GM18498 (cell line): ENCODE data around the gene DNPEP.
A peak's percentile ranks its signal among the peaks of the same experiment; 100 is the strongest.

ENCODE experiments used
- ATAC-seq: cut with Tn5 transposase; IDR thresholded peaks from one replicate; pipeline ENCODE4 v1.9.1; 2021; ENCODE audit warnings: mild to moderate bottlenecking, moderate library complexity; ENCODE audit not compliant: unreplicated experiment

The DNPEP gene

DNA sequence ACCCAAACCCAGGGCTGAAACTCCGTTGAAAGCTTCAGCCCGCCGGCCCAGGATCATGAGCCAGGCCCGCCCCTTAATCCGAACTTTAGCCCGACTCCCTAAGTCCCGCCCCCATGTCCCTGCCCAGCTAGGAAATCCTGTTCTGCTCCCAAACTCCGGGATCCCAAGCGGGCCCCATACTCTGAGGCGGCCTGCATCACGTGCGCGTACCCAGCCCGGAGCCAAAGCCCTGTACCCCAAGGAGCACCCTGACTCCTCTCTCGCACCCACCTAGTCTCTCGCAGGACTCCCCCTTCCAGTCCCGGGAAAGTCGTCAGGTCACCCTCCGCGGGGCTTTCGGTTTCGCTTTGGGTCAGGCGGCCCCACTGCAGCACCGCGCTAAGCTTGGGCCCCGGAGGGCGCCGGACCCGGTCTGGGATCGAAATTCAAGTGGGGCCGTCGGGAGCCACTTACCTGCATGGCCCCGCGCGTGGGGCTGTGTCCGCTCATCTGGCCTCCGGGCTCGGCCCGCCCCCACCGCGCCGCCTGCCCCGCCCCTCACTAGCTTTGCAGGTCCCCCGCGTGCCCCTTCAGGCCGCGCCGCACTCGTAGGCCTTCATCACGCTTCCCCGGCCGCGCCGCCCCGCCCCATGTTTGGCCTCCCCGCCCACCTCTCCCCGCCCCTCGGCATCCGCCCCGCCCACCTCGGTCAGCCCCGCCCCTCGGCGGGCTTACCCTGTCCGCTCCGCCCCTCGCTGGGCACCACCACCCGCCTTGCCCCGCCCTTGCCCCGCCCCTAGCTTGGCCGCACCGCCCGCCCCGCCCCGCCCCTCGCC is at the start of gene DNPEP:
Gene DNPEP (minus strand): TSS at position 607 of the 815 bp plus-strand sequence. CDS start 118 bp downstream, at position 489.
- ATAC-seq = peak; percentile 64

DNA sequence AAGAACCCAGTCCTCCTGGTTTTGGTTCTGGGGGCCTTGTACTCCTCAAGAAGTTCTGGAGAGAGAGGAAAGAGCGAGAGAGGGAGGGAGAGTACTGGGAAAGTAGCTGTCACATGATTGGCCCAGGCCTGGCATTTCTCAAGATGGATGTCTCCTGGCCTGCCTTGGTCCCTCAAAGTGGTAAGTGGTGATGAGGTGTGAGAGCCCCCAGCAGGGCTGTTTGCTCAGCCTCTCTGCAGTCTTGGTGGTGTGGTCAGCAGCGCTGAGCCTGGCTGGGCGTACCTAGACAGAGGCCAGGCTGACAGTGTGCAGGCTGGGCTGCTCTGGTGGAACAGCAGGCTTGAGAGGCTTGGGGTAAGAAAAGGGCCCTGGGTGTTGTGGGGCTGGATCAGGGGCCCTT is 49.4 kb upstream of the DNPEP start:
- no peak for ATAC-seq

DNA sequence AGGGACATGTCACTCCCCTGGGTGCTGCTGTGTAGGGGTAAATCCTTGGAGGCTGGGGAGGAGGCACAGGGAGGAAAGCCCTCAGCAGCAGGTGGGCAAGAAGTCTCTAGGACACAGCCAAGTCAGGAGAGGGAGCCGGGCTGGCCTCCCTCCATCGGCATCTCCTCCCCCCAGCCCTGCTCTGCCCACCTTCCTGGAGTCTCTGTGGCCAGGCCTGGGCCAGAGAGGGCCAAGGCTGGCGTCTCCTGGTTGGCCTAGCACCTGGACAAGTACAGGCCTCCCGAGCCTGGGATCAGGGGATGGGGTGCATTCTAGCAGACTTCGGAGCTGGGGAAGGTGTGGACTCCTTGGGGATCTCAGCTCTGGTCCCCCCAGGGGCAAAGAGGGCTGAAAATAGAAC is 48.8 kb upstream of the DNPEP start:
- ATAC-seq = no peak

DNA sequence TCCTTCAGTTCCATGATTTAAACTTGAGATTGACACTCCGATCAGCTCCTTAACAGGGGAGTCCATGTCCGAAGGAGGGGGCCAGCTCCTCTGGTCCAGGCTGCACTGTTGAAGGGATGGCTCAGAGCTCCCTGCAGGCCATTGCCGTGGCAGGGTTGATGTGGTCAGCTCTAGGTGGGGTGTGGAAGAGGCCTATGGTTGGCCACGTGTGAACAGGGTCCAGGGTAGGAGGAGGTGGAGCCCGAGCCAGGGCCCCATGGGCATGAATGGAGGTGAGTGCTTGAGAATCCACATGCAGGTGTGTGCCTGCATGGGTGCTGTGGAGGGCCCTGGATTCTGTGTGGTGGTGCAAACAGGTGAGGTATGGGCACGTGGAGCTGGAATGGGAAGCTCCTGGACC is 48.0 kb upstream of the DNPEP start:
- ATAC-seq = no peak

DNA sequence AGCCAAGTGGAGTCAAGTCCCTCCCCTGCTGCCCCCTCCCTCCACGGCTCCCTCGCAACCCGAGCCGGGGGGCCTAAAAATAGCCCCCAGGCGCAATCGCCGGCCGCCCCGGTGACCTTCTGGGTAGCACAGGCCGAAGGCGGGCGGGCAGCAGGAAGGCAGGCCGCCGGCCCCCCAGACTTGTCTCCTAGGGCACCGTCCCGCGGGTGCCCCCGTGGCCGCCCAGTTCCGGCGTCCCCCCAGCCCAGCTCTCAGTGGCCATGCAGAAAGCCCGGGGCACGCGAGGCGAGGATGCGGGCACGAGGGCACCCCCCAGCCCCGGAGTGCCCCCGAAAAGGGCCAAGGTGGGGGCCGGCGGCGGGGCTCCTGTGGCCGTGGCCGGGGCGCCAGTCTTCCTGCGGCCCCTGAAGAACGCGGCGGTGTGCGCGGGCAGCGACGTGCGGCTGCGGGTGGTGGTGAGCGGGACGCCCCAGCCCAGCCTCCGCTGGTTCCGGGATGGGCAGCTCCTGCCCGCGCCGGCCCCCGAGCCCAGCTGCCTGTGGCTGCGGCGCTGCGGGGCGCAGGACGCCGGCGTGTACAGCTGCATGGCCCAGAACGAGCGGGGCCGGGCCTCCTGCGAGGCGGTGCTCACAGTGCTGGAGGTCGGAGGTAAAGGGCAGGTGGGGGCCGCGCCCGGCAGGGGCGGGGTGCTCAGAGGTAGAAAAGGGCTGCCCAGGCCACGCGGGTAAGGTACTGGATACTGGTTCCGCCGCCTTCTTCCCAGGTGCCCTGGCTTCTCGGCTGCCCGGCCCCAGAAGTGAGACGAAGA is 47.2 kb upstream of the DNPEP start, which contains the start of gene SPEG:
Gene SPEG (plus strand): TSS at position 126 of the 808 bp plus-strand sequence. CDS start 135 bp downstream, at position 261.
- ATAC-seq = no peak

DNA sequence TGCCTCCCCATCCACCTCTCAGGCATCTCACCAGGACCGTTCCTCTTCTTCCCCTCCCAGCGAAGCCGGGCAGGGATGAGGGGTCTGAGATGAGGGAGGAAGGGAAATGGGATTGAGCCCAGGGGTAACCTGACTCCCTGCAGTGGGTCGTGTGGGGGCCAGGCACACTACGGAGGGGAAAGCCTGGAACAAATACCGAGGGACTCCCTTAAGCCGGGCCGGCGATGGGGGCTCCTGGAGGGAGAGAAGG is 46.7 kb upstream of the DNPEP start:
- ATAC-seq = no peak

DNA sequence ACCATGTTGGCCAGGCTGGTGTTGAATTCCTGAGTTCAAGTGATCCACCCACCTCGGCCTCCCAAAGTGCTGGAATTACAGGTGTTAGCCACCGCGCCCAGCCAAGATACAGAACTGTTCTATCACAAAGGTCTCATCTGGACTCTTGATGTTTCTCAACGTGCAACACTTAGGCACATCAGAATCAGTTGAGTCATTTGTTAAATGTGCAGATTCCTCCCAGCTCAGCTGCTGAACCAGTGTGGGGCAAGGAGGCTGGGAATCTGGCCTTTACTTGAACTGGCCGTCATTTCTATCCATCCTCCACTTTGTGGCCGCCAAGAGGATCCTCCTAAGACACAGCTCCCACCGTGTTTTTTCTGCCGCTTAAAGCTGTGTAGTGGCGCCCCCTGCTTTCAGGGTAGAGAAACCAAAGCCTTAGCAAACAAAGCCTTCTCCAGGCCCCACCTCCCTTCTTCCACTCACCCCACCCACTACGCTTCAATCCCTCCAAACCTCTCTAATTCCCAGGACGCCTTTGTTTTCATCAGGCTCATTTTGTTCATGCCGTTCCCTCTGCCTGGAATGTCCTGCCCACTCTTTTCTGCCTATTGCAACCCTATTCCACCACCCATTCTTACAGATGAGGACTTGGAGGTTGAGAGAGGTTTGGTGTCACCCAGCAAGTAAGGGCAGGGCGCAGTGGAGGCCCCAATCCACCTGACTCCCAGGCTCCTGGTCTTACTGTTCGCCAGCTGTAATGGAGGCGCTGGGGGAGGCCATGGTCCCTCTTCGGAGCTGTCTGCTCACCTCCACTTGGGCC is 46.2 kb upstream of the DNPEP start:
- no peak for ATAC-seq

DNA sequence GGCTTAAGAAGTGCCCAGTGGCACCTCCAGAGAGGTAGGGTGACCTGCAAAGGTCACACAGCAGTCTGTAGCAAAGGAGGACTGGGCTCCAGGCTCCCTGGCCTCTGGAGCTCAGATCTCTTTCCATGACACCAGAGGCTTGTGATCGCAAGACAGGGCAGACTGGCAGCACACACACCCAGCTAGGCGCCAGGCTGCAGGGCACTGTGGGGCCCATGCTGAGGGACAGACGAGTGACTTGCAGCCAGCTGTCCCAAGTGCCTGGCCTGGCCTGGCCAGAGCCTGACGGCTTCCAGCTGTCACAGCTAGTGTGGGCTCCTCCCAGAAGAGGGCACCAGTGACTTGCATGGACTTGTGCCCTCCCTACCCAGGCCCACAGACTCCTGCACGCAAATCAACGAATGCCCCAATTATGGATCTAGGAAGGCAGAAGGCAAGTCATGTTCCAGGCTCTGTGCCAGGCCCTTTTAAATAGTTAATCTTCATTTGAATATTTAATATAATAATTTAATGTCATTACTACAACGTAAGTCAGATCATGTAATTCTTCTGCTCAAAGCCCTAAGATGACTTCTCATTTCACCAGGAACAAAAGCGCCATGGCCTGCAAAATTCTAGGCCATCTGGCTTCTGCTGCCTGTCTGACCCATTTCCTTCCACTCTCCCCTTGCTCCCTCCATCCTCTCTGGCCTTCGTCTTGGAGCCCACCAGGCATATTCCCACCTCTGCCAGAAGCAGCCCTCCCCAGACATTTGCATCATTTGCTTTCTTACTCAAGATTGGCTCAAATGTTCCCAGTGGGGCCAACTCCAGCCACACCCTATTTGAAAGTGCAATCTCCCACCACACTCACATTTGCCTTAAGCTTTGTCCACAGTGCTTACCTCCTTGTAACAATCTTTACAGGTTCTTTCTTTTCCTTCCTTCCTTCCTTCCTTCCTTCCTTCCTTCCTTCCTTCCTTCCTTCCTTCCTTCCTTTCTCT is 43.2 kb upstream of the DNPEP start:
- ATAC-seq = no peak

DNA sequence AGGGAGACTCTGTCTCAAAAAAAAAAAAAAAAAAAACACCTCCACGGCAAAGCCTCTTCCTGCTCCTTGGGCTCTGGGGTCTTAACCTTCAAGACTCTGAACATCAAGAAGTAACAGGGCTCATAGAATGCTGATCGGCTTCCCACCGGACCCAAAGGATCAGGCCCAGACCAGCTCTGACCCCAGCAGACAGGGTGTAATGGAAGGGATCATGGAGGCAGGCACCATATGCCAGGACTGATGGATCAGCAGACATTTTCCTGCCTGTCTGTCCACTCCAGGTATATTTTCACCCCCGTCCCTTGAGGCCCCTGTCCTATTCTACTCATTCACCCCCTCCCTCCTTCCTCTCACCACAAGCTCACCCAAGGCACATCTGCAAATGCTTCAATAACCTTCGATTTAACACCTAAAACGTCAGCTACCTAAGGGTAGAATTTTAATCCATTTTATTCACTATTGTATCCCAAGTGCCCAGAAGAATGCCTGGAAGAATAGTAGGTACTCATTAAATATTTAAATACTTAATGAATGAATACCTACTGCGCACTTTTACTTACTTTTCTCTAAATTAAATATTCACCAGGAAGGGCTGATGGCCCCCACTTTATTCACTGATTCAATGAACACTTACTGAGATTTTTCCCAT is 42.4 kb upstream of the DNPEP start:
- no peak for ATAC-seq

DNA sequence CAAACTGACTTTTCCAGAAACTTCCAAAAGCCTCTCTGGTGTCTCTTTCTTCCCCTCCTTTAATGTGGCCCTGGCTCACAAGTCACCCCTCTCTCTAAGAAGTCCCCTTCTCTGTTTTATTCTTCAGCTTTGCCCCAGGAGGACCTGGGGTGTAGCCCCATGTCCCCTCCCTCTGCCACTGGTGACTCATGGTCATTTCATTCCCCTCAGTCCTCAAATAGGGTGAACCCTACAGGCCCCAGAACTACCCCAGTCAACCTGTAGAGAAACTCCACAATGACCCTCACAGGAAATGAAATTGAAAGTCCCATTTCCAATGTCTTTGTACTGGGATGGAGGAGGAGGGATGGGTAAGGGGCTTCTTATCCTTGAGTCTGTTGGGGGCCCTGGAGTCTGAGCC is 40.8 kb upstream of the DNPEP start:
- no peak for ATAC-seq

DNA sequence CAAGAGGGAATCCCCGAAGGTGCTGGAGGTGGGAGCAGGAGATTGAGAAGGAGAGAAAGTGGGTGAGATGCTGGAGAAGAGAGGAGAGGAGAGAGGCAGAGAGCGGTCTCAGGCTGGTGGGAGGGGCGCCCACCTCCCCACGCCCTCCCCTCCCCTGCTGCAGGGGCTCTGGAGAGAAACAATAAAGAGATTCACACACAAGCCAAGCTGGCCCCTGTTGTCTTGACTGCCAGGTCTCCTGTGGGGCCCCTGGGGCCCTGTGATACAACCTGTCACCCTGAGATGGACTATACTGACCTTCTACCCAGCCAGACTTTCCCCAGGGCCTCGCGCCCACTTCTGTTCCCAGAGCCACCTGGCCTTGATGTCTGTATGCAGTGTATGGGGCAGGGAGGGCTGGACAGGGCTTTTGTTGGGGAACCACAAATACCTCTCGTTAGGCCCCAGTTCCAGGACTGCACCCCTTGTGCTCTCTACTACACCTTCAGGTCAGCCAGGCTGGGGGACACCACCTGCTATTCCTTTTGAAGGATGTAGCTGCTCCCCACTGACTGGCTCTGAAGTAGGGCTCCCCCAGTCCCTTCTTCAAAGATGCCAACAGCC is 38.9 kb upstream of the DNPEP start:
- no peak for ATAC-seq

DNA sequence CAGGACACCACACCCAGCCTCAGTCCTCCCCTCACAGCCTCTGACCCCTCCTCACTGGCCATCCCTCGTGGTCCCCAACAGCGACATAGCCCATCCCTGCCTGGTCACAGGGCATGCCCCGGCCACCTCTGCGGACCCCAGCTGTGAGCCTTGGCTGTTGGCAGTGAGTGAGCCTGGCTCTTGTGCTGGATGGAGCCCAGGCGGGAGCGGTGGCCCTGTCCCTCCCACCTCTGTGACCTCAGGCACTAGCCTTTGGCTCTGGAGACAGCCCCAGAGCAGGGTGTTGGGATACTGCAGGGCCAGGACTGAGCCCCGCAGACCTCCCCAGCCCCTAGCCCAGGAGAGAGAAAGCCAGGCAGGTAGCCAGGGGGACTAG is 38.3 kb upstream of the DNPEP start:
- no peak for ATAC-seq

DNA sequence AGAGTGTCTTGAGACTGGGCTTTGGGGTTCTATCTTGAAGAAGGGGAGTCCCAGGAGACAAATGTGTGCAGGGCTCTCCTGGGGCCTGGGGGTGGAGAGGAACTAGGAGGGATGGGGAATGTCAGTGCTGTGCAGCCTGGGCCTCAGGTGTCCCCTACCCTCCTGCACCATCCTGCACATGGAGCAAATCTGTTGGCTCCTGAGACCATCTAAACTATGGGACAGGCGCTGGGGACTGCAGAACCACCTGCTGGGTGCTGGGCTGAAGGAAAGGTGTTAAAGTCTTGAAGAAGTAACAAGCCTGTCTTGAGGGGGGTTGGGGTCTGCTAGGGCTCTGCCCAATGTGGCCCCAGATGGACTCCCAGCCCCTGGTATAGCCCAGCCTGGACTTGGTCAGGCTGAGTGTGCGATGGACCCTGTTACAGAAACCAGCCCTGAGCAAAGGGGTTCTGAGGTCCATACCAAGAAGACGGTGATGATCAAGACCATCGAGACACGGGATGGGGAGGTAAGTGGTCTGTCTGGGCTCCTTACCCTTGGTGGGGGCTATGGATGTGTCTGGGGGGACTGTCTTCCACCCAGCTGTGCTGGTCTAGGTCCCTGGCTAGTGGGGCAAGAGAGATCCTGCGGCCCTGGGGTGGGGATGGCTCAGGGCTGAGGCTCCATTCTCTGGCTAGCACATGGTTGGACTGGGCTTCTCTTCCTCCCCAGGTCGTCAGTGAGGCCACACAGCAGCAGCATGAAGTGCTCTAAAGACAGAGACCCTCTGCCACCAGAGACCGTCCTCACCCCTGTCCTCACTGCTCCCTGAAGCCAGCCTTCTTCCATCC is 37.7 kb upstream of the DNPEP start:
- ATAC-seq = no peak

DNA sequence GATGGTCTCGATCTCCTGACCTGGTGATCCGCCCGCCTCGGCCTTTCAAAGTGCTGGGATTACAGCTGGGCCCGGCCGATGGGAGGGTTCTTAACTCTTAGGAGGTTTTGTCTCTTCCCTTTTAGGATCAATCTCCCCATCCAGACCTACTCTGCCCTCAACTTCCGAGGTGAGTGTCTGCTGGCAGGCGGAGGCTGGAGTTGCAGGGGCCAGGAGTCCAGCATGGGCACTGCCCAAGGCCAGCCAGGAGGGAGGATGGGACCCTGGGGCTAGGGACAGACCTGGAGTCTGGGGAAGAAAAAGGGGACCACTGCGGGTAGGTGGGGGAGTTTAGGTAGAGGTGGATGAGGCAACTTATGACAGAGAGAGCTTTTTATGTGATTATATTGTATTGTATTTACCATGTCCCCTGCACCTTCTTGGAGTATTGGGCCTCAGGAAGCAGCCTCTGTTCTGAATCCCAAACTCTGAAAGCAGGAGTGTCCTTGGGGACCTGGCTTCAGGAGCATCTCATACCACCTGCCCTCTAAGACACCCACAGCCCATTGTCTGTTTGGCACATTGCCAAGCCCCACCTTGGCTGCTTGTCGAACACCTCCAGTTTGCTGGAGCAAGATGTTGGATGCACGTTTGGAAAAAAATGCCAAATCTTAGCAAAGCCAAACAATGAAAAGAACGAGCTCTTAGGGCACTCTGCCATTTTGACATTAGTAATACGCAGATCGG is 36.1 kb upstream of the DNPEP start:
- no peak for ATAC-seq

DNA sequence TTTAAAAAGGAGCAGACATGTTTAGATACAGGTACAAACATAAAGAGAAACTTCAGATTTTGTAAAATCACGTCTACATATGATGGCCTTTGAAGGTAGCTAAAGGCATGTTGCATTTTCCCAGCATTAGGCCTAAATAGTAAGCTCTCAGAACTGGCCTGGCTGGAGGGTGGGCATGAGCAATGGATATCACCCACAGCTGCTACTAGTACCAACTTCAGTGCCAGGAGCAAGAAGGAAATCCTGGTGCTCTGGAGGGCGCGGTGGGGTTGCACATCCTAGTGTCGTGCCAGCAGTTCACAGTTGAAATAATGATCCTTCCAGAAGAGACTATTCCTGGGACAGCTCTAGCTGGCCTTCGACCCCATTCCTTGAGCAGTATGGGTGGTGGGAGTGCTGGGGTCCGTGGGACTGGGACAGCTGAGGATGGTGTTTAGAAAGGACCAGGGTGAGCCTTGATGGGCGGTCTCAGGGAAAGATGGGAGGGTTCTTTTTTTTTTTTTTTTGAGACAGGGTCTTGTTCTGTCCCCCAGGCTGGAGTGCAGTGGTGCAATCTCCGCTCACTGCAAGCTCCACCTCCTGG is 35.3 kb upstream of the DNPEP start:
- no peak for ATAC-seq

DNA sequence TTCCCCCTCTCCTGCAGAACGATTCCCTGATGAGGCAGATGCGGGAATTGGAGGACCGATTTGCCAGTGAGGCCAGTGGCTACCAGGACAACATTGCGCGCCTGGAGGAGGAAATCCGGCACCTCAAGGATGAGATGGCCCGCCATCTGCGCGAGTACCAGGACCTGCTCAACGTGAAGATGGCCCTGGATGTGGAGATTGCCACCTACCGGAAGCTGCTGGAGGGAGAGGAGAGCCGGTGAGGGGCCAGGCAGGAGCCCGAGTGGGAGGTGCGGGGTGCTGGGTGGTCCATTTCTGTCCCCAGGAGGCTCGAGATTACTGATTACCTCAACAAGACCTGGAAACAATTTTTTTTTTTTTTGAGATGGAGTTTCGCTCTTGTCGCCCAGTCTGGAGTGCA is 33.6 kb upstream of the DNPEP start:
- no peak for ATAC-seq

DNA sequence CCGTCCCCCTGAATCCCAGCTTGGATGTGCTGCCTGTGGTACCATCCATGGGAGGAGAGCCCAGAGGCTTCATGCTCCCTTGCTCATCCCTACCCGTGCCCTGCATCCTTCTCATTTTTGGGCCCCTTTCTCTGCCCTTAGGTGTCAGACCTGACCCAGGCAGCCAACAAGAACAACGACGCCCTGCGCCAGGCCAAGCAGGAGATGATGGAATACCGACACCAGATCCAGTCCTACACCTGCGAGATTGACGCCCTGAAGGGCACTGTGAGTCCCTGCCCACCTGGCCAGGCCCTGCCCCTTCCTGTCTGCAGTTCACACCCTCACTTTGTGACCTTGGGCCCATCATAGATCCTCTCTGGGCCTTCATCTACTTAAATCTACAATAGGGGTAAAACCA is 33.0 kb upstream of the DNPEP start:
- ATAC-seq = no peak
